CD4-positive, alpha-beta T cell treated with Interleukin-6 for 4 hours (primary cell): ENCODE data around the gene DLGAP1.
"Not testable (repeated sequence)": the region's sequence is repeated elsewhere in the genome, so short reads cannot be mapped to it uniquely, and the experiment has no call there.

ENCODE experiments used
- DNase-seq: peaks from one replicate; pipeline ENCODE4 v3.0.0-alpha.2; 2020; ENCODE audit warnings: mixed read lengths

DLGAP1 gene

GRCh38 chr18:3610813-3611212 lies 844.3 kb downstream of the DLGAP1 start:
- no peak for DNase-seq

GRCh38 chr18:3610188-3610708 lies 844.9 kb downstream of the DLGAP1 start:
- DNase-seq: no peak

- no peak for DNase-seq
These were observed 846.6 kb downstream of the DLGAP1 start for GRCh38 chr18:3608488-3608887.

- DNase-seq: not testable (repeated sequence)
These were observed 847.0 kb downstream of the DLGAP1 start for GRCh38 chr18:3608099-3608453.

- DNase-seq: no peak
These were observed 847.6 kb downstream of the DLGAP1 start for GRCh38 chr18:3607309-3608098.

GRCh38 chr18:3606863-3607262 lies 848.2 kb downstream of the DLGAP1 start:
- not testable (repeated sequence) for DNase-seq

- DNase-seq: peak; percentile 50
These were observed 849.1 kb downstream of the DLGAP1 start for GRCh38 chr18:3605954-3606443.

GRCh38 chr18:3605486-3605952 lies 849.6 kb downstream of the DLGAP1 start:
- DNase-seq: no peak

GRCh38 chr18:3604498-3605408 lies 850.4 kb downstream of the DLGAP1 start:
- DNase-seq: peak; percentile 52

GRCh38 chr18:3604235-3604497 lies 850.9 kb downstream of the DLGAP1 start:
- DNase-seq: no peak

- peak; percentile 16 for DNase-seq
These were observed 851.5 kb downstream of the DLGAP1 start for GRCh38 chr18:3603421-3604234.

GRCh38 chr18:3601106-3601755 lies 853.9 kb downstream of the DLGAP1 start:
- DNase-seq: not testable (repeated sequence)

- no peak for DNase-seq
These were observed 855.2 kb downstream of the DLGAP1 start for GRCh38 chr18:3599861-3600260.

GRCh38 chr18:3599195-3599594 lies 855.9 kb downstream of the DLGAP1 start:
- DNase-seq: no peak

- DNase-seq: no peak
These were observed 856.5 kb downstream of the DLGAP1 start for GRCh38 chr18:3598581-3598980.

GRCh38 chr18:3597409-3598357 lies 857.4 kb downstream of the DLGAP1 start:
- DNase-seq: no peak

GRCh38 chr18:3596637-3597384 lies 858.3 kb downstream of the DLGAP1 start:
- peak; percentile 43 for DNase-seq

- DNase-seq: no peak
These were observed 858.8 kb downstream of the DLGAP1 start for GRCh38 chr18:3596324-3596636.

GRCh38 chr18:3595369-3596273 lies 859.5 kb downstream of the DLGAP1 start:
- DNase-seq: peak; percentile 43
